Measurements from ENCODE around the gene FOXN3.
"Not testable (repeated sequence)": the region's sequence is repeated elsewhere in the genome, so short reads cannot be mapped to it uniquely, and the experiment has no call there.

The FOXN3 gene

GRCh38 chr14:89307409-89307808 is 109.6 kb downstream of the FOXN3 start:
- in situ Hi-C loops (cut with MboI; ENCODE audit: low sequenced_read_pairs): no loop called here

GRCh38 chr14:89304972-89305703 is 111.9 kb downstream of the FOXN3 start:
- in situ Hi-C loops (cut with MboI; ENCODE audit: low sequenced_read_pairs): no loop called here

GRCh38 chr14:89304561-89304960 is 112.5 kb downstream of the FOXN3 start:
- in situ Hi-C loops (cut with MboI; ENCODE audit: low sequenced_read_pairs): no loop called here

GRCh38 chr14:89303456-89304435 is 113.3 kb downstream of the FOXN3 start:
- in situ Hi-C loops (cut with MboI; ENCODE audit: low sequenced_read_pairs): no loop called here

- in situ Hi-C loops (cut with MboI; ENCODE audit: low sequenced_read_pairs): no loop called here
Observed at GRCh38 chr14:89302396-89302950, 114.6 kb downstream of the FOXN3 start.

- in situ Hi-C loops (cut with MboI; ENCODE audit: low sequenced_read_pairs): no loop called here
Observed at GRCh38 chr14:89299587-89299986, 117.4 kb downstream of the FOXN3 start.

GRCh38 chr14:89298056-89298834 is 118.8 kb downstream of the FOXN3 start:
- in situ Hi-C loops (cut with MboI; ENCODE audit: low sequenced_read_pairs): no loop called here

- in situ Hi-C loops (cut with MboI; ENCODE audit: low sequenced_read_pairs): no loop called here
Observed at GRCh38 chr14:89296281-89296745, 120.7 kb downstream of the FOXN3 start.

- in situ Hi-C loops (cut with MboI; ENCODE audit: low sequenced_read_pairs): no loop called here
Observed at GRCh38 chr14:89294872-89295271, 122.2 kb downstream of the FOXN3 start.

GRCh38 chr14:89294469-89294868 is 122.6 kb downstream of the FOXN3 start:
- in situ Hi-C loops (cut with MboI; ENCODE audit: low sequenced_read_pairs): not testable (repeated sequence)

- in situ Hi-C loops (cut with MboI; ENCODE audit: low sequenced_read_pairs): no loop called here
Observed at GRCh38 chr14:89294060-89294459, 123.0 kb downstream of the FOXN3 start.

- in situ Hi-C loops (cut with MboI; ENCODE audit: low sequenced_read_pairs): no loop called here
Observed at GRCh38 chr14:89293314-89293916, 123.6 kb downstream of the FOXN3 start.

GRCh38 chr14:89292579-89293313 is 124.3 kb downstream of the FOXN3 start:
- in situ Hi-C loops (cut with MboI; ENCODE audit: low sequenced_read_pairs): no loop called here

GRCh38 chr14:89291351-89291940 is 125.6 kb downstream of the FOXN3 start:
- in situ Hi-C loops (cut with MboI; ENCODE audit: low sequenced_read_pairs): no loop called here

- in situ Hi-C loops (cut with MboI; ENCODE audit: low sequenced_read_pairs): no loop called here
Observed at GRCh38 chr14:89290813-89291212, 126.2 kb downstream of the FOXN3 start.

- in situ Hi-C loops (cut with MboI; ENCODE audit: low sequenced_read_pairs): no loop called here
Observed at GRCh38 chr14:89289477-89289876, 127.6 kb downstream of the FOXN3 start.

GRCh38 chr14:89288114-89288513 is 128.9 kb downstream of the FOXN3 start:
- in situ Hi-C loops (cut with MboI; ENCODE audit: low sequenced_read_pairs): no loop called here

- in situ Hi-C loops (cut with MboI; ENCODE audit: low sequenced_read_pairs): no loop called here
Observed at GRCh38 chr14:89284333-89285058, 132.5 kb downstream of the FOXN3 start.

All from hTERT RPE-1 (cell line).